ENCODE data around the gene CTNNBL1. TPM values are rescaled to one million over a fixed set of nuclear protein-coding genes. Genes with fewer than 3 reads are reported as not detected.
A peak's percentile ranks its signal among the peaks of the same experiment; 100 is the strongest.
"Not testable (repeated sequence)": the region's sequence is repeated elsewhere in the genome, so short reads cannot be mapped to it uniquely, and the experiment has no call there.

Gene CTNNBL1
- total and polyA plus RNA-seq, 8 donors, result 10.5 to 148 (median 42.0) TPM

GRCh38 chr20:37721751-37722150 is 27.9 kb downstream of the CTNNBL1 start:
- Histone ChIP-seq H3K4me1 (peaks cover 0 to 46% (median 23%) of the 10 kb centered on the region in 4 donors), H3K27me3 (no peaks in the 10 kb centered on the region), H3K36me3 (no peaks in the 10 kb centered on the region), H3K4me3 (no peak overlapping the region), H3K27ac (no peak overlapping the region), H3K9me3 (peaks cover 0 to 9% (median 0%) of the 10 kb centered on the region in 4 donors)
- 94 to 100% (median 98%) methylated on average over 1 of the region's 1 CpG for WGBS, 5 donors
- no peak for DNase-seq
- TF ChIP-seq EP300 (IDR thresholded peaks at IDR 0.05) (no peak), CTCF (IDR thresholded peaks at IDR 0.05) (no peak), POLR2A (IDR thresholded peaks at IDR 0.05) (no peak), POLR2AphosphoS5 (IDR thresholded peaks at IDR 0.05) (no peak)
- intact Hi-C loops (cut with DNase I; ENCODE audit: low total_unique reads), result no loop called here

- H3K27ac ChIP-seq; H3K4me3 ChIP-seq; H3K27me3 ChIP-seq; H3K9me3 ChIP-seq; H3K36me3 ChIP-seq; DNase-seq; intact Hi-C loops (cut with DNase I; ENCODE audit: low total_unique reads): not testable (repeated sequence)
- WGBS, 5 donors, result 68 to 81% (median 75%) methylated on average over 4 of the region's 4 CpGs
- peaks cover 0 to 52% (median 26%) of the 10 kb centered on the region in 4 donors for H3K4me1 ChIP-seq
Observed at GRCh38 chr20:37722312-37722711, 28.5 kb downstream of the CTNNBL1 start.

- Histone ChIP-seq H3K27ac (no peak overlapping the region), H3K36me3 (no peaks in the 10 kb centered on the region), H3K27me3 (no peaks in the 10 kb centered on the region), H3K4me1 (peaks cover 12 to 65% (median 37%) of the 10 kb centered on the region in 4 donors), H3K4me3 (no peak overlapping the region), H3K9me3 (peaks cover 0 to 9% (median 0%) of the 10 kb centered on the region in 4 donors)
- TF ChIP-seq CTCF (IDR thresholded peaks at IDR 0.05) (no peak), POLR2A (IDR thresholded peaks at IDR 0.05) (no peak), POLR2AphosphoS5 (IDR thresholded peaks at IDR 0.05) (peak in 2 of 3 donors; percentile 13 to 43)
- intact Hi-C loops (cut with DNase I; ENCODE audit: low total_unique reads), result no loop called here
- peak; percentile 33 for DNase-seq
Observed at GRCh38 chr20:37723668-37724067, 29.8 kb downstream of the CTNNBL1 start.

- no peaks in the 10 kb centered on the region for H3K36me3 ChIP-seq
- no peak overlapping the region for H3K27ac ChIP-seq
- WGBS, 5 donors, result 86 to 94% (median 89%) methylated on average over 7 of the region's 7 CpGs
- H3K27me3 ChIP-seq, result no peaks in the 10 kb centered on the region
- H3K4me1 ChIP-seq, result peaks cover 22 to 80% (median 46%) of the 10 kb centered on the region in 4 donors
- intact Hi-C loops (cut with DNase I; ENCODE audit: low total_unique reads), result no loop called here
- no peak overlapping the region for H3K4me3 ChIP-seq
- no peak for TF ChIP-seq POLR2AphosphoS5 (IDR thresholded peaks at IDR 0.05)
- no peak for TF ChIP-seq CTCF (IDR thresholded peaks at IDR 0.05)
- peaks cover 0 to 9% (median 0%) of the 10 kb centered on the region in 4 donors for H3K9me3 ChIP-seq
- DNase-seq, result no peak
Observed at GRCh38 chr20:37725165-37725564, 31.3 kb downstream of the CTNNBL1 start.

GRCh38 chr20:37725855-37726254 is 32.0 kb downstream of the CTNNBL1 start:
- no peak for DNase-seq
- Histone ChIP-seq H3K27me3 (no peaks in the 10 kb centered on the region), H3K4me3 (no peak overlapping the region), H3K36me3 (no peaks in the 10 kb centered on the region), H3K9me3 (peaks cover 0 to 9% (median 0%) of the 10 kb centered on the region in 4 donors), H3K4me1 (peaks cover 22 to 86% (median 50%) of the 10 kb centered on the region in 4 donors), H3K27ac (no peak overlapping the region)
- TF ChIP-seq EP300 (IDR thresholded peaks at IDR 0.05) (no peak), POLR2AphosphoS5 (IDR thresholded peaks at IDR 0.05) (no peak), POLR2A (IDR thresholded peaks at IDR 0.05) (no peak), CTCF (IDR thresholded peaks at IDR 0.05) (no peak)
- intact Hi-C loops (cut with DNase I; ENCODE audit: low total_unique reads), result no loop called here
- WGBS, 5 donors, result 91 to 93% (median 92%) methylated on average over 5 of the region's 5 CpGs

Data from stomach (tissue), 9 donors.